ENCODE data around the gene SVIL. TPM values are rescaled to one million over a fixed set of nuclear protein-coding genes. Genes with fewer than 3 reads are reported as not detected.
"Not testable (repeated sequence)": the region's sequence is repeated elsewhere in the genome, so short reads cannot be mapped to it uniquely, and the experiment has no call there.

SVIL gene
- polyA plus RNA-seq, 4 donors = 39.4 to 44.2 (median 43.6) TPM

- not testable (repeated sequence) for DNase-seq (ENCODE audit: low read depth in 4 of 4, low spot score in 3 of 4)
Observed at GRCh38 chr10:29549493-29549892, 85.3 kb downstream of the SVIL start.

- DNase-seq (ENCODE audit: low read depth in 4 of 4, low spot score in 3 of 4) = no peak
Observed at GRCh38 chr10:29546773-29547313, 87.9 kb downstream of the SVIL start.

- DNase-seq (ENCODE audit: low read depth in 4 of 4, low spot score in 3 of 4) = no peak
Observed at GRCh38 chr10:29545122-29545521, 89.6 kb downstream of the SVIL start.

GRCh38 chr10:29543715-29544114 lies 91.1 kb downstream of the SVIL start:
- no peak for DNase-seq (ENCODE audit: low read depth in 4 of 4, low spot score in 3 of 4)

- DNase-seq (ENCODE audit: low read depth in 4 of 4, low spot score in 3 of 4) = no peak
Observed at GRCh38 chr10:29542723-29543122, 92.0 kb downstream of the SVIL start.

- no peak for DNase-seq (ENCODE audit: low read depth in 4 of 4, low spot score in 3 of 4)
Observed at GRCh38 chr10:29541422-29542210, 93.2 kb downstream of the SVIL start.

GRCh38 chr10:29540016-29540415 lies 94.8 kb downstream of the SVIL start:
- no peak for DNase-seq (ENCODE audit: low read depth in 4 of 4, low spot score in 3 of 4)

- no peak for DNase-seq (ENCODE audit: low read depth in 4 of 4, low spot score in 3 of 4)
Observed at GRCh38 chr10:29539412-29539811, 95.4 kb downstream of the SVIL start.

GRCh38 chr10:29537799-29538198 lies 97.0 kb downstream of the SVIL start:
- DNase-seq (ENCODE audit: low read depth in 4 of 4, low spot score in 3 of 4) = no peak

- DNase-seq (ENCODE audit: low read depth in 4 of 4, low spot score in 3 of 4) = not testable (repeated sequence)
Observed at GRCh38 chr10:29536691-29537090, 98.1 kb downstream of the SVIL start.

- DNase-seq (ENCODE audit: low read depth in 4 of 4, low spot score in 3 of 4) = no peak
Observed at GRCh38 chr10:29535778-29536453, 98.9 kb downstream of the SVIL start.

GRCh38 chr10:29535012-29535777 lies 99.6 kb downstream of the SVIL start:
- peak in 2 of 4 donors; percentile 32 to 36 for DNase-seq (ENCODE audit: low read depth in 4 of 4, low spot score in 3 of 4)

GRCh38 chr10:29534590-29534989 lies 100.2 kb downstream of the SVIL start:
- no peak for DNase-seq (ENCODE audit: low read depth in 4 of 4, low spot score in 3 of 4)

GRCh38 chr10:29533696-29534285 lies 101.0 kb downstream of the SVIL start:
- DNase-seq (ENCODE audit: low read depth in 4 of 4, low spot score in 3 of 4) = no peak

- DNase-seq (ENCODE audit: low read depth in 4 of 4, low spot score in 3 of 4) = no peak
Observed at GRCh38 chr10:29533046-29533445, 101.7 kb downstream of the SVIL start.

- DNase-seq (ENCODE audit: low read depth in 4 of 4, low spot score in 3 of 4) = no peak
Observed at GRCh38 chr10:29532256-29532878, 102.4 kb downstream of the SVIL start.

- DNase-seq (ENCODE audit: low read depth in 4 of 4, low spot score in 3 of 4) = no peak
Observed at GRCh38 chr10:29530112-29530976, 104.4 kb downstream of the SVIL start.

GRCh38 chr10:29529146-29529545 lies 105.6 kb downstream of the SVIL start:
- DNase-seq (ENCODE audit: low read depth in 4 of 4, low spot score in 3 of 4) = no peak

- DNase-seq (ENCODE audit: low read depth in 4 of 4, low spot score in 3 of 4) = no peak
Observed at GRCh38 chr10:29525762-29526161, 109.0 kb downstream of the SVIL start.

All from left renal pelvis (tissue), 4 donors.